SK-N-SH (cell line): ENCODE data around the gene ME2.

Experiments
- CTCF ChIP-seq: fragments of 200-600 bp; sonication (generic); IDR thresholded peaks from 2 replicates; pipeline ENCODE4 v1.6.1; 2017; ENCODE audit warnings: antibody characterized with exemption, mild to moderate bottlenecking, moderate library complexity
- ELF1 ChIP-seq: IDR thresholded peaks from 2 replicates; pipeline ENCODE4 v1.4.0; 2012
- EZH2phosphoT487 ChIP-seq: fragments of 200-600 bp; sonication (generic); IDR thresholded peaks from 2 replicates; pipeline ENCODE4 v1.6.1; 2017; ENCODE audit warnings: low read depth, mixed run types, mild to moderate bottlenecking, antibody characterized with exemption, moderate library complexity, borderline replicate concordance
- FOXM1 ChIP-seq: IDR thresholded peaks from 2 replicates; pipeline ENCODE4 v1.4.0; 2012; ENCODE audit warnings: low read depth, mild to moderate bottlenecking
- JUND ChIP-seq: IDR thresholded peaks from 2 replicates; pipeline ENCODE4 v1.4.0; 2012
- MXI1 ChIP-seq: IDR thresholded peaks from 2 replicates; pipeline ENCODE4 v1.6.1; 2012; ENCODE audit warnings: mild to moderate bottlenecking, low read depth, low read length, improper control_type of control experiment
- NRF1 ChIP-seq: IDR thresholded peaks from 2 replicates; pipeline ENCODE4 v1.6.1; 2012; ENCODE audit warnings: low read depth, mild to moderate bottlenecking, low read length
- POLR2AphosphoS5 ChIP-seq: IDR thresholded peaks from 2 replicates; pipeline ENCODE4 v1.6.1; 2012; ENCODE audit warnings: low read depth, low read length
- RAD21 ChIP-seq: IDR thresholded peaks from 2 replicates; pipeline ENCODE4 v1.6.1; 2012; ENCODE audit warnings: mild to moderate bottlenecking, low read length
- RCOR1 ChIP-seq: fragments of 150-350 bp; IDR thresholded peaks from 2 replicates; pipeline ENCODE4 v1.6.1; 2017; ENCODE audit warnings: antibody characterized with exemption, low read length
- RFX5 ChIP-seq: IDR thresholded peaks from 2 replicates; pipeline ENCODE4 v1.6.1; 2012; ENCODE audit warnings: mild to moderate bottlenecking, improper control_type of control experiment, low read length
- SMC3 ChIP-seq: IDR thresholded peaks from 2 replicates; pipeline ENCODE4 v1.6.1; 2012; ENCODE audit warnings: low read depth, low read length, improper control_type of control experiment

GRCh38 chr18:50862401-50862800, 16.5 kb upstream of the ME2 start:
- no peak for TF ChIP-seq CTCF
- no peak for TF ChIP-seq MXI1
- TF ChIP-seq ELF1, result no peak
- no peak for TF ChIP-seq SMC3
- no peak for TF ChIP-seq EZH2phosphoT487
- TF ChIP-seq NRF1, result no peak
- TF ChIP-seq RFX5, result no peak
- no peak for TF ChIP-seq JUND
- TF ChIP-seq POLR2AphosphoS5, result no peak
- TF ChIP-seq FOXM1, result no peak
- no peak for TF ChIP-seq RAD21
- TF ChIP-seq RCOR1, result no peak
